ENCODE measurements around the gene HHIPL1.

The HHIPL1 gene

DNA sequence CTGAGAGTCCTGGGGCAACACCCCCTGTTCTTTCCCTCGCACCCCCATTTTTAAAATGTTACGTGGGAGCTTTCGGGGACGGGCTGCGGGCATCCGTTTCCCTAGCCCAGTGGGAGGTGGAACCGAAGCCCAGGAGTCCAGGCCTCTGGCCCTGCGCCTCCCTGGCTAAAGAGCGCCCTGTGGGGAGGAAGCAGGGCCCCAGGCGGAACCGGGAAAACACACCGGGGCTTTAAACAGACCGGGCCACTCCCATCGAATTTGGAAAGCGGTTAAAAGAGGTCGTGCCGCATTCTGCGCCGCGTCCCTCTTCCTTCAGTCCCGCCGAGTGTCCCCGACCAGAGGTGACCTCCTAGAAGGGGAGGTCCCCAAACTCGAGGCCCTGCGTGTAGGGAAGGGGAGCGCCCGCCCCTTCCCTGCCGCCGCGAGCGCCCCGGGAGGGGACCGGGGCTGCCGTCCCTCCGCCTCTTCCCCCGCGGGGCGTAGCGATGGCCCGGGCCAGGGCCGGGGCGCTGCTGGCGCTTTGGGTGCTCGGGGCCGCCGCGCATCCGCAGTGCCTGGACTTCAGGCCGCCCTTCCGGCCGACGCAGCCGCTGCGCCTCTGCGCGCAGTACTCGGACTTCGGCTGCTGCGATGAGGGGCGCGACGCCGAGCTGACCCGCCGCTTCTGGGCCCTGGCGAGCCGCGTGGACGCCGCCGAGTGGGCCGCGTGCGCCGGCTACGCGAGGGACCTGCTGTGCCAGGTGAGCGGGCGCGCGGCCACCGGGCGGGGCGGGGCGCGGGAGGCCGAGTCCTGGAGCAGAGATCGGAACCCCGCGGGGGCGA lies at the start of gene HHIPL1:
TSS of gene HHIPL1 (plus strand) at position 407 of the 822 bp plus-strand sequence. CDS start at position 486, 79 bp downstream.
- no peak for DNase-seq

DNA sequence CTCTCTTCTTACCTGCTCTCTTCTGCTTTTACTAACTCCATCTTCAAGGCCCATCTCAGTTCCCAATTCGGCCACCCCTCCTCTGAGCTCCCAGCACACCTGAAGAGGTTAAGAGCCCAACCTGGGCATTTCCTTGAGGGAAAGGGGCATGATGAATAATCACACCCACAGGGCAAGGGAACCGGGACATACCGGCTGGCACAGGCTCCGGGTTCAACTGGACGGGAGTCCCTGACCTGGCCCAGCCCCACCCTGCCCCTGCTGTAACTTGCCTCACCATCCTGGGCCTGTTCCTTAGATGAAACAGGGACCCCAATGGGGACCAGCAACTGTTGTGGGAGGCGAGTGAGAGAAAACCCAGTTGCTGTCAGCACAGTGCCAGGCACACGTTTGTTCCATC lies 49.4 kb upstream of the HHIPL1 start:
- DNase-seq = no peak

DNA sequence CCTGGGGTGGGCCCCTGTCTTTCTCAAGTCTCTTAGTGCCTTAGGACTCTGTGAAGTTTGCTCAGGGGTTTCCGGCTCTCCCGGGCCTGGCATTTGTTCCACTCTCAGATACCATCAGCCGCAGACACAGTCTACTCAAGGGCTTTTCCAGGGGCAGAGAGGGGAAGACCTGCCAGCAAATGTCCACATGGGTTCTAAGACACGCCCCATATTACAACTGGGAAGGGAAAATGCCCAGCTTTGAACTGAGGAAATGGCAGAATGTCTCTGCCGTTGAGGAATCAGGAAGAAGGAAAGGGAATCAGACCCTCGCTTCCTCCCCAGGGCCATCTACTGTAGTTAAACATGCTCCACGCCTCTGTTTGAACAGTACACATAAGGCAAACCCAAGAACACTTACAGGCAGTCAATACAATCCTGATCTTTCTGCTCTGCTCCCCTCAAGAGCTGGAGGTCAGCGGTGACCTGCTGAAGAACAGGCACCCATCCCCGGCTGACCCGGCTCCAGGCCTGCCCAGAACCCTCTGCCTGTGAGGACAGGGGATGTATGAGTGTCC lies 48.8 kb upstream of the HHIPL1 start:
- no peak for DNase-seq

DNA sequence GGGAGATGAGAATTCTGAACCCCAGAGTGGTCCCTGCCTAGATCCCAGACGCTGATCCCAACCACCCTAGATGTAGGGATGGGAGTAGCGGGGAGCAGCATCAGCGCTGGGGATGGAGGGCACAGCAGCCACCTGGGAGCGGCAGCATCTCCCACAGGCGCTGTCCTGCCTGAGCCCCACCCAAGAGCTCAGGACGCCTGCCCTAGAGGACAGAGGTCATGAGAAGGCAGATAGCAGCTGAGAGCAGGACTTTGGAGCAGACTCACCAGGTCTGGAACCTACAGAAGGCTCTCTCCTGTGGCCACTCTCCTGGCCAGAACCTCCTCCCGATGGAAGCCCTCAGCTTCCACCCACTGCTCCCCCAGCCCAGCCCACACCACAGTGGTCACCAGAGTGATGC lies 48.2 kb upstream of the HHIPL1 start:
- DNase-seq = no peak

DNA sequence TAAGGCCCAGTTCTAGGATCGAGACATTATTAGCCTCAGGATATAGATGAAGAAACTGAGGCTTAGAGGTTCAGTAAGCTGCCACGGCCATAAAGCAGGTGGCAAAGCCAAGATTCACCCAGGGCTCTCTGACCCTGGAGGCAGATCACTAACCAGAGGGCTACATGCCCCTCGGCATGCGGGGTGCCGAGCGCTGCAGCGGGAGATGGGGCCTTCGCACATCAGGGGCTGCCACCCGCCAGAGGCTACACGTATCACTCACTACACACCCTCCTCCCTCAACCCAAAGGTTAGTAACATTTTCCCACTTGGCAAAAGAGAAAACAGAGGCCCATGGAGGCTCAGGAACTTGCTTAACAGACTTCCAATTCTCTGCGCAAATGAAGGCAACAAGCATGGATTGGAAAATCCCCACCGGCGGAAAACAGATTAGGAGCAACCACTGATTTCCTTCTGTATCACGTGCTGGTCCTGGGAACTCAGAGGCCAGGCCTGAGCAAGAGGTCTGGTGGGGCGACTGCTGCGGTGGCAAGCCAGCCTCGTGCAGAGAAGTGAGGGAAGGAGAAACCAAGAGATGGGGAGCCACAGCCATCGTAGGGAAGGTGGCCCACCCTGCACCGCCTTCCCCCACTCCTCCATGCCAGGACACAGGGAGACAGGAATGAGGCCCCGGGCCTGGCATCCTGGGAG lies 46.9 kb upstream of the HHIPL1 start:
- DNase-seq = no peak

DNA sequence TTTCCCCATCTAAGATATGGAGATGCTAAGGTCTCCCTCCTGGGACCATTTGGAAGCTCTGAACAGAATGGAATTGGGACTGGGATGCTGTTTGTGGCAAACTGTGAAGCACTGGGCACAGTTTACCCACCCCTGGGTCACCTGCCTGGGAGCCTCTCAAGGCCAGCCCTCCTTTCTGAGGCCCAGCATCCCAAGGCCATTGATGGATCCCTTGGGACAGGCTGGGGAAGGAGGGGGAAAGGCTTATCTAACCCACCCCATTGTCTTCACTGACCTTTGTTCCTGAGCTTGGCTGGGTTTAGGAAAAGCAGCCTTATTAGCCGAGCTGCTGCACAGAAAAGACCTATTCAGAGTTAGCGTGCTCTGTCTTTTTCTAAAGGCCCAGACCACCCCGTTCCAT lies 46.2 kb upstream of the HHIPL1 start:
- DNase-seq = no peak

DNA sequence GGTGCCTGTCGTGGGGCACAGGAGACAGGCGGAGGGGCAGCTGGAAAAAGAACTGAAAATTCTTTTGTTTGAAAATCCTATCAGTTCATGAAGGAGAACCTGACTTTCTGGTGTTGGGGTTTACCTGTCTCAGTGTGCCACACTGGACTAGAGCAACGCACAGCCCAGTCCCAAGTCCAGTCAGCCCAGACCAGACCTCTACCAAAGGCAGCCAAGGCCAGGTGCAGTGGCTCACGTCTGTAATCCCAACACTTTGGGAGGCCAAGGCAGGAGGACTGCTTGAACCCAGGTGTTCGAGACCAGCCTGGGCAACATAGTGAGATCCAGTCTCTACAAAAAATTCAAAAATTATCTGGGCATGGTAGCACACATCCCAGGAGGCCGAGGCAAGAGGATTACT lies 45.5 kb upstream of the HHIPL1 start:
- no peak for DNase-seq

DNA sequence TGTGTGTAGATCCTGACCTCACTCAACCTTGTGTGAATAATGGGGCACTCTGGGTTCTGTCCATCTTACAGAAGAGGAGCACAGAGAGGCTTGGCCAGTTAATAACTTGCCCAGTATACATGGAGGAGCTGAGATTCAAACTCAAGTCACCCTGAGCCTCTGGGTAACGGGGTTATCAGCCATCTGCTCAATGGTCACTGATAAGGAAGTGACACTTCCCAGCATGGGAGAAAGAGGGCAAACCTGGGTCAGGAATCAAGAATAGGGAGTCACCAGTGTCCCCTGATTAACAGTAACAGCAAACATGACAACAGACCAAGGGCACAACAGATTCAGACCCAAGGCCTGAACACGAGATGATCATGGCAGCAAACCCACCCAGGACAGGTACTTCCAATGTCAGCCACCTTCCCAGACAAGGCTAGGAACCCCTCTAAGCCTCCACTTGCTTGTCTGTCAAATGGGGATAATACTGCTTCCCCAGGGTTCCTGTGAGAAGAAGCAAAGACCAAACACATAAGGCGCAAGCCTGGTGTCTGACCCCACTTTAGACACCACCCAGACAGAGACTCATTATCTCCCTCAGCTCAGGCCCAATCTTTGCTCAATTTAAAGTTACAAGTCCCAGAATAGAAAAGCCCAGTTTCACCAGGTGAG lies 44.6 kb upstream of the HHIPL1 start:
- DNase-seq = no peak

DNA sequence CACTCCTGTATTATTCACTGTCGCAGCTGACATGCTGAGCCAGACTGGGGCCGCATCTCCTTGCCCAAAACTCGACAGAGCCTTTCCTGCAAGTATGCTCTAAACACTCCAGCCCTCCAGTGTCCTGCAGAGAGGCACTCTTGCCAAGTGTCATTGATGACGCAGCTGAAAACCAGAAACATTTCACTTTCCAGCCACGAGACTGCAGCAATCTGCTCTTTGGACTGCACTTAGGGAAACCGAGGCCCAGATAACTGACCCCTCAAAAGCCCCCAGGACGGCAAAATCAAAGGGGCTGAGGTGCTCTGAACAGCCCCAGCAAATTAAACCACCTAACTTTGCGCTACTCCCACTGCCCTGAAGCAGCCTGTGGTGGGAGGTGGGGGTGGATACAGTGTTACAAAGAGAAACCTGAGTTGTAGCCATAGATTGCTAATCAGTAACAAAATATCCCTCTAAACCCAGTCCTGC lies 43.5 kb upstream of the HHIPL1 start:
- no peak for DNase-seq

DNA sequence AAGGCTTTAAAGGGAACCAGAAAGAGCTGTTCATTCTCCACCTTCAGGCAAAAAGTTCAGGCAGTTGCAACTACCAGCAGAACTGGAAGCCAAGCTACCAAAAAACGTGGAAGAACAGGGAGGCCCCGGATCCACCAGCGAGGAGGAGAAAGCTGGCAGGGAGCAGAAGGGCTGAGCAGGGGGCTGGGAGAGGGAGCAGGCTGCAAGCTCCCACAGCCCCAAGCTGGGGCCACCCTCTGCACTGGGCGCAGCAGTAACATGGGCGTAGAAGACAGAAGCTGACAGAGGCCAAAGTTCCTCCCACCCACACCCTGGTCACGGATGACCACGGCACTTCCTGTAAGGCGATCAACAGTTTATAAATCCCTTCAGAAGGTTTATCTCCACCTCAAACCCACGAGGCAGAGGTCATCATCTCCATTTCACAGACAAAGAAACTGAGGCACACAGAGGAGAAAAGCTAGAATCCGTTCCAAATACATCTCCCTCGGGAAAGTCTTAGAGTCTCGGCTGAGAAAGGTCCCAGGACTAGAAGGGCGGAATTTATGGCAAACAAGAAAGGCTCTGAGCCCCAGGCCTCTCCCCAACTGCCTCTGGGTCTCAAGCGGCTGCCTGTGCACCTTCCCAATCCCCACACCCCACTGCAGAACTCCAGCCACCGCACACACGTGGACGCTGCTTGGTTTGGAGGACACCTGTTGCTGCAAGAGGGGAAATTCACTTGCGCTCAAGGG lies 42.7 kb upstream of the HHIPL1 start:
- peak; percentile 8 for DNase-seq

DNA sequence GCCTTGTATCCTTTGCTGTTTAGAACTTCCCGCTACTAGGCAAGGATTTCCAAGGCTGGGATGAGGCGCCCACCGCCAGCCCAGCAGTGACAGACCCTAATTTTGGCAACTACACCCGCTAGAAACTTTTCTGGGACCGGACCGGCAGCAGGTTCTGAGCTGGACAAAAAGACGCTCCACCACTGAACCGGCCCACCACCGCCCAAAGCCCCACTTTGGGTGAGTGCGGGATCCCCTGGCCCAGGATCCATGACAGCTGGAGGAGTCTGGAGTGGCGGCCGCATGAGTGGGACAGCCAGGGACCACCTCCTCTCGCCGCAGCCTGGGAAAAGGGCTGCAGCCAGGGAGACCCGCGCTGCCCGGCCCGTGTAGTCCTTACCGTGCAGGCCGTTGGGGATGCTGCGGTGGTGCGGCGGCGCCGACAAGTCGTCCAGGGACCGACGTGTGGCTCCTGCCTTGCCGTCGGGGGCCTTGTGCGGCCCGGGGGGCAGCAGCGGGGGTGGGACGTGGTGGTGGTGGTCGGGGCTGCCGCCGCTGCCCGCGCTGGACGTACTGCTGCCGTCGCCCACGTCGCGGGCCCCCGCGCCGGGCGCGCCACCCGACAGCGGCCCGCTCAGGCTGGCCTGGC lies 42.0 kb upstream of the HHIPL1 start:
- DNase-seq = peak; percentile 9

DNA sequence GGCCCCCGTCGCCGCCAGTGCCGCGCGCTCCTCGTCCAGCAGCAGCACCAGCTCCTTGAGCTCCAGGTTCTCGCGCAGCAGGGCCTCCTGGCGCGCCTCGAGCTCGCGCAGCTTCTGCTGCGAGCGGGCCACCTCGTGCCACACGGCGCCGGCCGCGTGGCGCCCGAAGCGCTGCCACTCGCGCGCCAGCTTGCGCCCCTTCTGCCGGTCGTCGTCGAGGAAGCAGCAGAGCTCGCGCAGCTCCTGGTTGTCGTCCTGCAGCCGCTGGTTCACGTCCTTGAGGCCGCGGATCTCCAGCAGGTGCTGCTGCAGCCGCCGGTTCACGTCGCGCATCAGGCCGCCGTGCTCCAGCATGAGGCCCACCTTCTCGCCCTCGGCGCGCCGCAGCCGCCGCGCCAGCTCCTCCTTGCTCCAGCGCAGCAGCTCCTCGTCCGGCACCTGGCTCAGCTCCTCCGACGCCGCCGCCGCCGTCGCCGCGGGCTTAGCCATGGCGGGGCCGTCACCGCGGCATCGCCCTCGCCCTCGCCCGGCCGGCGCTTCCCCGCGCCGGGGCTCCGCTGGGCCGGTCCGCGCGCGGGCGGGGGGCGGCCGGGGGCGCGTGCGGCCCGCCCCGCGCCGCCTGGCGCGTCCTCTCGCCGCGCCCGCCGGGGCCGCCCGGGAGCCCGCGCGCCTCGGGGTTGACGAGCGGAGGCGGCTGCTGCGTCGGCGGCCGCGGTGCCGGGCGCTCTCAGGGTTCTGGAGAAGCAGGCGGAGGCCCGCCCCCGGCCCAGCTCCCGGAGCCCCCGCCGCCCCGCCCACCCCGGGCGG lies 41.3 kb upstream of the HHIPL1 start, which contains the start of gene CCDC85C:
TSS of gene CCDC85C (minus strand) at position 737 of the 807 bp plus-strand sequence. CDS start at position 489, 248 bp downstream.
- peak; percentile 27 for DNase-seq

DNA sequence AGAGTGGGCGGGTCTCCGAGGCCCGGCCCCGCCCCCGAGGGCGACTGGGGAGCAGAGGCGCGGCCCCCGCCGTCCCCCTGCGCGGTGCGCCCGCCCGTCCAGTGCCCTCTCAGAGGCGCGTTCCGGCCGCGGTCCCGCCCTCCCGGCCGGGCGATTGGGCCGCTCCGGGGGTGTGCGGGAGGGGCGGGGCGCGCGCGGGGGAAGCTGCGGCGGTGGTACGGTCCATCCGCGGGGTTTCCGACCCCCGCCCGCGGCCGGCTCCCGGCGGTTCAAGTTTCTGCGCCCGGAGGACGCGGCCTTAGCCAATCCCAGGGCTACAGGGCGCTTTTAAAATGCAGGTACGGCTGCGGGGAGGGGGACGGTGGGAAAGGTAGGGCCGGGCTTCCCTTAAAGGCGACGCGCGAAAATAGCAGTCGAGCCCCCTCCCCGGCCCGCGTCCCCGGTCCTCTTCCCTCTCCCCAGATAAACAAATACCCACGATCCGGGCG lies 40.6 kb upstream of the HHIPL1 start:
- peak; percentile 94 for DNase-seq

DNA sequence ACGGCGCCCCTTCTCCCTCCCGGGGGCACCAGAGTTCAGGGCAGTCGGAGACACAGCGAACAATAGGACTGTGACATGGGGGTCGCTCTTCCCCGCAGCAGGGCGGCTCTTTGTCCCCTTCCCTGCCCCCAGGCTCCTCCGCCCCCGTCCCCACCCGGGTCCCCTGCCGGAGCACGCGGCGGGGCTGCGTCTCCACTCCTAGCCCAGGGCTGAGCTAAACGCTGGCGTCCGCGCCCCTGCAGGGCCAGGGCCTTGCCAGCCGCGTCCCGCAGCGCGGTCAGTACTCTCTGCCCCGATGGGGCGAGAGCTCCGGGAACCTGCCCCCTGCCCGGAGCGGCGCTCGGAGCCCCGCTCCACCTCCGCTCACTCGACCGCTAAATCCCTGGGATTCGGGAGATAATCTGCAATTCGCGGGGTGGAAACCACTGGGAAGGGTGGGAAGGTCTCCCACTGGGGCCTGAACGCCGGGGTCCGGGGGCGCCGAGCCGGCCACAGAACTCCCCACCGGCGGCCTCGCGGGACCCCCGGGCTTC lies 40.1 kb upstream of the HHIPL1 start:
- no peak for DNase-seq

DNA sequence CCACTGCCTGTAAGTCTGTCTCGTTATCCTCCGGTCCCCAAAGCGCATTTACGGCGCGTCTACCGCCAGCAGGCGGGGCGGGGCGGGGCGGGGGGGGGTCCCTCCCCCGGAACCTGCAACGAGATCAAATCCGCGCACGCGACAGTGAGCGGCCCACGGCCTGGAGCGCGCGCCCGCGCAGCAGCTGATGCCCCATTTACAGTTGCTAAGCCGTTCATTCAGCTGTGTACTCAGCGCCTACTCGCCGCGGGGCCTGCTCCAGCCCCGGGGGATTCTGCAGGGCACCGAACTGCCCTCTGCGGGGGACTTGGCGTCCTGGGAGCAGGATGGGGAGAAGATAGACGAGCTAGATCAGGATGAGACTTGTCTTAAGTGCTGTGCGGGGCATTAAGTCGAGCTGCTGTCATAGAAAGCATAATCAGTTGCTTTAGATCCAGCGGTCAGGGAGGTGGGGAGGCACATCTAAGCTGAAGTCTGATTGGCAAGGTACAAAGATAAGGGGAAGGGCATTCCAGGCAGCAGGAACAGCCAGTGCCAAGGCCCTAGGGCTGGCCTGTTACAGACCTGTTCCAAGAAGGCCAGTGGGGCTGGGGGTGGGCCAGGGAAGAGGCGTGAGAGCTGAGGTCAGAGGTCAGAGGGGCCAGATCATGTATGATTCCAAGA lies 39.5 kb upstream of the HHIPL1 start:
- peak; percentile 74 for DNase-seq

DNA sequence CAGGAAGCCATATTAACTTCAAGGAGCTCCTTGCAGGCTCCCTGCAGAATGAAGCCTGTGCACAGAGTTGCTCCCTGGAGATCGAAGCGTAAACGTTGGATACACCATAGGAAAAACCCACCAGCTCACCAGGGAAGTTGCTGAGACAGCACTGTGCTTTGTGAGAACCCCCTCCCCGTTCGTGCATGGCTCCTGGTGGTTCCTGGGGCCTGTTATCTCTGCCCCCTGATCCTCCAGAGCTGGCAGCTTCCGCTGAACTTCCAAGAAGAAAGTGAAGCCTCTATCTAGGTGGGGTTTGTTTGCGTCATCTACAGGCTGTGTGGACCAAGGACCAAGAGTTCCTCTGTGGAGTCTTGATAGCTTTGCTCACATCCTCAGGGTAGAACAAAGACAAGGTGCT lies 38.6 kb upstream of the HHIPL1 start:
- DNase-seq = no peak

DNA sequence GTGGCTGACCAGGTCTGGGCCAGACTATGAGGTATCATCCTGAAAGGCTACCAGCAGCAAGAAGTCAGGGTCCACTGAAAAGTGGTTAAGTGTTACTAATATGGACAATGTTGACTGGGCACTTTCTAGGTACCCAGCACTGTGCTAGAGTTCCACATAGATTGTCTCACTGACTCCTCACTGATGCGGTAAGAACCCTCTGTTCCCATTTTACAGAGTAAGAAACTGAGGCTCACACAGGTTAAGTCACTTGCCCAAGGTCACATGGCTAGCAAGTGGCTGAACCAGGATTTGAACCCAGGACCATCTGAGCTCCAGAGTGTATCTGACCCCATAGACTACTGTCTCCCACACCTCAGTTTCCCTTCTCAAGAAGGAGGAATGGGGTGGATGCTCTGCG lies 36.3 kb upstream of the HHIPL1 start:
- DNase-seq = no peak

DNA sequence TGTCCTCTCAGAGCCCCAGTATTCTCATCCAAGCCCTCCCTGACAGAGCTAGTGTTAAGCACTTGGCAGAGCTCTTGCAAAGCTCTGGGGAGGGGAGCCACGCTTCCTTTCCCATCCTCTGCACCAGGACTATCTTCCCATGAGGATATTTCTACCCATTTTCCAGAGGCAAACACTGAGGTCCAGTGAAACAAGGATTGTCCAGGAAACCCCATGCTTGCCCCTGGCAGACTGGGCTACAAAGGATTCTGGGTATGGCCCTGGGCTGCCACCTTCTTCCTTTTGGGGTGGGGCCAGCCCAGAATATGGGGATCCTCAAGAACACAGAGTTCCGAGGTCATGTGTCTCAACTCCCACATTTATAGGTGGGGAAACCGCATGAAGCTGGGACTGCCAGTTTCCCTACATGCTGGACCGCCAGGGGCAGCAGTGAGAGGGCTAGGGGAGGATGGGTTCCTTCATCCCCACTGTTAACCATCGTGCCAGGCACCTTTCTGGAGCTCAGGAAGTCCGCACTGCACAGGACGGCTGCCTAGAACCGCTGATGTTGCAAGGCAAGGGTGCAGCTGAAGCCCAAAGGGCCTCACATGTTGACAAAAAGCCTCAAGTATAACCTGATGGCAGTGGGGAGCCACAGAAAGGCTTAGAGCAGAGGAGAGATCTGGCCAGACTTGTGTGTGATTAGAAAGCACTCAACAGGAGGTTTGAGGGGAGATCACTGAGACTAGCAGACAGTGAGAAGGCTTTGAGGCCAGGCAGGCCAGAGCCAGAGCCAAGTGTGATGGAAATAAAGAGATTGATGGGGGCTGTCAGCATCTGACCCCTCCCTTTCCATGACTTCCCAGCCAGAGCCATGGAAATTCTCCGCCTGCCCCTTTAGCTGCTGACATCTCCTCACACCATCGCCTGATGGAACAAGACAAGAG lies 35.4 kb upstream of the HHIPL1 start:
- DNase-seq = no peak

DNA sequence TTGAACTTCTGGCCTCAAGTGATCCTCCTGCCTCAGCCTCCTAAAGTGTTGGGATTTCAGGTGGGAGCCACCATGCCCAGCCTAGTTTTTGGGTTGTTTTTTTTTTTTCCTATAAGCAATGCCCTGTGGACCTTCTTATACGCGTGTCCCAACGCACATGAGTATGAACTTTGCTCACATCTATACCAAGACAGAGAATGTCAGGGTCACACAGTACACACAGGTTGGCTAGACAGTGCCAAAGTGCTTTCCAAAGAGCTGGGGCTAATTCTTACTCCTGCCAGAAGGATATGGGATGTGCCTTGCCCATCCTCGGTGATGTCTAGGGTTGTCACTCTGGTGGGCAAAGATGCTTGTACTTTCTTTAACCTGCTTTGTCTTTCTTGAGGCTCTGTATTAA lies 33.3 kb upstream of the HHIPL1 start:
- DNase-seq = no peak
